Trophoblast cell (in vitro differentiated cells and primary cell): Measurements from ENCODE around the gene EYA2.

ENCODE experiments used
- DNase-seq, 2 donors: peaks; one replicate each; pipeline ENCODE4 v3.0.0-alpha.2; 2016
- H2AFZ ChIP-seq: 2 replicates; pipeline ENCODE4 v1.6.1; 2013; ENCODE audit warnings: low read length, moderate library complexity, mild to moderate bottlenecking; ENCODE audit not compliant: insufficient read depth, poor library complexity
- H2AK5ac ChIP-seq: 2 replicates; pipeline ENCODE4 v1.6.1; 2013; ENCODE audit warnings: mild to moderate bottlenecking, low read length
- H2BK120ac ChIP-seq: 2 replicates; pipeline ENCODE4 v1.6.1; 2013; ENCODE audit warnings: low read length, mild to moderate bottlenecking, moderate library complexity; ENCODE audit not compliant: insufficient read depth, poor library complexity
- H2BK12ac ChIP-seq: 2 replicates; pipeline ENCODE4 v1.6.1; 2013; ENCODE audit warnings: mild to moderate bottlenecking, low read length, moderate library complexity
- H2BK5ac ChIP-seq: 2 replicates; pipeline ENCODE4 v1.6.1; 2013; ENCODE audit warnings: low read length, low read depth, moderate library complexity, mild to moderate bottlenecking; ENCODE audit not compliant: poor library complexity
- H3K14ac ChIP-seq: 2 replicates; pipeline ENCODE4 v1.6.1; 2013; ENCODE audit warnings: mild to moderate bottlenecking, low read length
- H3K18ac ChIP-seq: 2 replicates; pipeline ENCODE4 v1.6.1; 2013; ENCODE audit warnings: mild to moderate bottlenecking, low read length
- H3K23ac ChIP-seq: 2 replicates; pipeline ENCODE4 v1.6.1; 2013; ENCODE audit warnings: low read length
- H3K27ac ChIP-seq: 2 replicates; pipeline ENCODE4 v1.5.1; 2013; ENCODE audit warnings: low read depth, mild to moderate bottlenecking, inconsistent platforms, low read length, moderate library complexity
- H3K27me3 ChIP-seq: 2 replicates; pipeline ENCODE4 v1.6.1; 2013; ENCODE audit warnings: inconsistent platforms, mild to moderate bottlenecking, low read length, moderate library complexity; ENCODE audit not compliant: insufficient read depth
- H3K36me3 ChIP-seq, 2 experiments: 1 replicate in 1 of 2; 2 replicates in 1 of 2; pipeline ENCODE4 v1.6.1; 2013; ENCODE audit warnings: low read length in 2 of 2, mild to moderate bottlenecking in 2 of 2, moderate library complexity in 1 of 2; ENCODE audit not compliant: insufficient read depth in 2 of 2, control insufficient read depth in 1 of 2
- H3K4ac ChIP-seq: 2 replicates; pipeline ENCODE4 v1.6.1; 2013; ENCODE audit warnings: low read depth, mild to moderate bottlenecking, low read length, moderate library complexity
- H3K4me1 ChIP-seq, 2 experiments: 1 replicate in 1 of 2; 2 replicates in 1 of 2; pipeline ENCODE4 v1.6.1; 2013; ENCODE audit warnings: low read length in 2 of 2, mild to moderate bottlenecking in 2 of 2, moderate library complexity in 1 of 2; ENCODE audit not compliant: insufficient read depth in 2 of 2, control insufficient read depth in 1 of 2
- H3K4me2 ChIP-seq: 2 replicates; pipeline ENCODE4 v1.6.1; 2013; ENCODE audit warnings: inconsistent platforms, mild to moderate bottlenecking, low read length, moderate library complexity
- H3K4me3 ChIP-seq: 2 replicates; pipeline ENCODE4 v1.5.1; 2013; ENCODE audit warnings: mild to moderate bottlenecking, low read depth, low read length, inconsistent platforms
- H3K79me1 ChIP-seq: one replicate; pipeline ENCODE4 v1.6.1; 2013; ENCODE audit warnings: low read length
- H3K79me2 ChIP-seq: 2 replicates; pipeline ENCODE4 v1.6.1; 2013; ENCODE audit warnings: low read length, mild to moderate bottlenecking; ENCODE audit not compliant: control insufficient read depth, insufficient read depth, poor library complexity
- H3K9ac ChIP-seq: 2 replicates; pipeline ENCODE4 v1.6.1; 2013; ENCODE audit warnings: mild to moderate bottlenecking, low read length
- H3K9me3 ChIP-seq: 2 replicates; pipeline ENCODE4 v1.6.1; 2013; ENCODE audit warnings: low read depth, mild to moderate bottlenecking, control low read depth, inconsistent platforms, low read length; ENCODE audit not compliant: insufficient read depth
- H4K12ac ChIP-seq: 2 replicates; pipeline ENCODE4 v1.6.1; 2013; ENCODE audit warnings: low read depth, mild to moderate bottlenecking, low read length, moderate library complexity
- H4K8ac ChIP-seq: 2 replicates; pipeline ENCODE4 v1.6.1; 2013; ENCODE audit warnings: low read depth, mild to moderate bottlenecking, low read length, moderate library complexity
- H4K91ac ChIP-seq: one replicate; pipeline ENCODE4 v1.6.1; 2013; ENCODE audit warnings: low read depth, mild to moderate bottlenecking, low read length, moderate library complexity
- WGBS: extraction: QIAGEN DNeasy Blood & Tissue Kit; methylation state at CpG from one replicate; pipeline ENCODE4 v1.1.7; 2013; ENCODE audit warnings: missing lambda C conversion rate; ENCODE audit not compliant: insufficient read length, insufficient coverage; ENCODE audit errors: extremely low coverage; 5-methylcytosine and 5-hydroxymethylcytosine counted together

Gene EYA2

GRCh38 chr20:47027042-47027441 is 132.4 kb downstream of the EYA2 start:
- peaks cover 5 to 10% of the 10 kb centered on the region in 2 experiments for H3K36me3 ChIP-seq
- no CpG with 5 or more reads among the region's 4 CpGs for WGBS
- H3K4me3 ChIP-seq, result no peak overlapping the region
- no peak overlapping the region for H3K4me2 ChIP-seq
- H3K23ac ChIP-seq, result no peak overlapping the region
- H3K4me1 ChIP-seq, result peaks cover 22% of the 10 kb centered on the region in 2 experiments
- no peak overlapping the region for H3K18ac ChIP-seq
- no peak overlapping the region for H2AFZ ChIP-seq
- no peak overlapping the region for H2BK120ac ChIP-seq
- no peak overlapping the region for H2BK5ac ChIP-seq
- H4K12ac ChIP-seq, result no peak overlapping the region
- H3K14ac ChIP-seq, result no peak overlapping the region
- no peak overlapping the region for H3K27ac ChIP-seq
- no peaks in the 10 kb centered on the region for H3K79me2 ChIP-seq
- H2AK5ac ChIP-seq, result no peak overlapping the region
- peaks cover 7% of the 10 kb centered on the region for H3K79me1 ChIP-seq
- no peak overlapping the region for H2BK12ac ChIP-seq
- DNase-seq, result no peak
- H3K9ac ChIP-seq, result no peak overlapping the region
- no peak overlapping the region for H3K4ac ChIP-seq
- H4K8ac ChIP-seq, result no peak overlapping the region
- H3K27me3 ChIP-seq, result no peaks in the 10 kb centered on the region
- peaks cover 4% of the 10 kb centered on the region for H3K9me3 ChIP-seq
- no peak overlapping the region for H4K91ac ChIP-seq

- no peak overlapping the region for H2AK5ac ChIP-seq
- no peak overlapping the region for H3K27ac ChIP-seq
- H3K27me3 ChIP-seq, result no peaks in the 10 kb centered on the region
- H2BK5ac ChIP-seq, result no peak overlapping the region
- H3K9ac ChIP-seq, result no peak overlapping the region
- no peak overlapping the region for H3K18ac ChIP-seq
- H3K79me2 ChIP-seq, result no peaks in the 10 kb centered on the region
- H3K36me3 ChIP-seq, result peaks cover 5 to 10% of the 10 kb centered on the region in 2 experiments
- H3K14ac ChIP-seq, result no peak overlapping the region
- H2AFZ ChIP-seq, result no peak overlapping the region
- H4K91ac ChIP-seq, result no peak overlapping the region
- peaks cover 24% of the 10 kb centered on the region in 2 experiments for H3K4me1 ChIP-seq
- no peak overlapping the region for H3K4me3 ChIP-seq
- H4K8ac ChIP-seq, result no peak overlapping the region
- no peak for DNase-seq
- H3K9me3 ChIP-seq, result peaks cover 4% of the 10 kb centered on the region
- H4K12ac ChIP-seq, result no peak overlapping the region
- no peak overlapping the region for H3K23ac ChIP-seq
- no CpG with 5 or more reads among the region's 3 CpGs for WGBS
- H2BK12ac ChIP-seq, result no peak overlapping the region
- no peak overlapping the region for H2BK120ac ChIP-seq
- H3K79me1 ChIP-seq, result peaks cover 7% of the 10 kb centered on the region
- H3K4ac ChIP-seq, result no peak overlapping the region
- H3K4me2 ChIP-seq, result no peak overlapping the region
These were observed 132.8 kb downstream of the EYA2 start for GRCh38 chr20:47027456-47027855.

- H2AFZ ChIP-seq, result no peak overlapping the region
- no peak overlapping the region for H4K12ac ChIP-seq
- no peak overlapping the region for H3K18ac ChIP-seq
- no peak overlapping the region for H3K4me3 ChIP-seq
- no peak overlapping the region for H3K27ac ChIP-seq
- no peak overlapping the region for H2AK5ac ChIP-seq
- H3K79me1 ChIP-seq, result peaks cover 9% of the 10 kb centered on the region
- peak overlapping the region; percentile 8 for H2BK12ac ChIP-seq
- H2BK120ac ChIP-seq, result no peak overlapping the region
- H3K36me3 ChIP-seq, result peaks cover 5 to 10% of the 10 kb centered on the region in 2 experiments
- H3K4me1 ChIP-seq, result peaks cover 30% of the 10 kb centered on the region in 2 experiments
- H3K14ac ChIP-seq, result no peak overlapping the region
- H4K8ac ChIP-seq, result no peak overlapping the region
- WGBS, result no CpG with 5 or more reads among the region's 2 CpGs
- no peaks in the 10 kb centered on the region for H3K27me3 ChIP-seq
- H3K4ac ChIP-seq, result no peak overlapping the region
- no peak overlapping the region for H3K9ac ChIP-seq
- no peak overlapping the region for H3K23ac ChIP-seq
- no peak overlapping the region for H3K4me2 ChIP-seq
- no peaks in the 10 kb centered on the region for H3K79me2 ChIP-seq
- H4K91ac ChIP-seq, result no peak overlapping the region
- no peak overlapping the region for H2BK5ac ChIP-seq
- H3K9me3 ChIP-seq, result peaks cover 4% of the 10 kb centered on the region
- DNase-seq, result no peak
These were observed 133.8 kb downstream of the EYA2 start for GRCh38 chr20:47028487-47028886.

GRCh38 chr20:47029845-47030244 is 135.2 kb downstream of the EYA2 start:
- H3K4me3 ChIP-seq, result no peak overlapping the region
- H3K4me2 ChIP-seq, result no peak overlapping the region
- no peak overlapping the region for H3K27ac ChIP-seq
- peaks cover 29 to 33% of the 10 kb centered on the region in 2 experiments for H3K4me1 ChIP-seq
- H3K23ac ChIP-seq, result no peak overlapping the region
- H3K27me3 ChIP-seq, result no peaks in the 10 kb centered on the region
- H3K9ac ChIP-seq, result no peak overlapping the region
- H4K8ac ChIP-seq, result no peak overlapping the region
- no peak overlapping the region for H2BK5ac ChIP-seq
- no peak overlapping the region for H4K12ac ChIP-seq
- no peak for DNase-seq
- no peaks in the 10 kb centered on the region for H3K79me2 ChIP-seq
- no peak overlapping the region for H3K14ac ChIP-seq
- no peak overlapping the region for H2AFZ ChIP-seq
- H3K18ac ChIP-seq, result no peak overlapping the region
- no peak overlapping the region for H2BK120ac ChIP-seq
- H3K9me3 ChIP-seq, result peaks cover 4% of the 10 kb centered on the region
- peaks cover 16% of the 10 kb centered on the region for H3K79me1 ChIP-seq
- H3K36me3 ChIP-seq, result peaks cover 5 to 10% of the 10 kb centered on the region in 2 experiments
- H2AK5ac ChIP-seq, result no peak overlapping the region
- H4K91ac ChIP-seq, result peak overlapping the region; percentile 7
- no peak overlapping the region for H2BK12ac ChIP-seq
- H3K4ac ChIP-seq, result no peak overlapping the region
- WGBS, result no CpG with 5 or more reads among the region's 3 CpGs
